Urinary bladder (tissue), 4 donors: ENCODE results near the gene ASCL2. TPM values are rescaled to one million over a fixed set of nuclear protein-coding genes. Genes with fewer than 3 reads are reported as not detected.
"Not testable (repeated sequence)": the region's sequence is repeated elsewhere in the genome, so short reads cannot be mapped to it uniquely, and the experiment has no call there.

Experiments
- DNase-seq: peaks from one replicate; pipeline ENCODE4 v3.0.0-alpha.2; 2015; ENCODE audit errors: extremely low spot score
- H3K27ac ChIP-seq: one replicate; pipeline ENCODE4 v1.5.1; 2013; ENCODE audit warnings: low read depth, mild to moderate bottlenecking, moderate library complexity
- H3K36me3 ChIP-seq: one replicate; pipeline ENCODE4 v1.6.1; 2013; ENCODE audit warnings: mild to moderate bottlenecking, moderate library complexity; ENCODE audit not compliant: insufficient read depth
- H3K4me1 ChIP-seq: one replicate; pipeline ENCODE4 v1.6.1; 2013; ENCODE audit warnings: mild to moderate bottlenecking, moderate library complexity; ENCODE audit not compliant: insufficient read depth
- H3K4me3 ChIP-seq: one replicate; pipeline ENCODE4 v1.5.1; 2013; ENCODE audit warnings: low read depth, low read length
- WGBS: extraction: QIAGEN DNeasy Blood & Tissue Kit; methylation state at CpG from one replicate; pipeline ENCODE4 v1.1.7; 2013; 5-methylcytosine and 5-hydroxymethylcytosine counted together
- polyA plus RNA-seq: library from polyadenylated mRNA; stranded (reverse); fragments of 200-250 nt; gene quantifications from one replicate; pipeline ENCODE4 v1.2.3, GENCODE V29; 2013
- total RNA-seq: library from RNA; depleted of rRNA; stranded (reverse); fragments of >200 nt; gene quantifications from one replicate; pipeline ENCODE4 v1.2.3, GENCODE V29; 2014
- donor health status: healthy with polysubstance abuse.
- donor health status: healthy.

The ASCL2 gene
- total and polyA plus RNA-seq, 2 donors = 0.42 to 0.85 TPM

GRCh38 chr11:2296913-2297622, 26.7 kb upstream of the ASCL2 start:
- no peak for DNase-seq
- 95% methylated on average over 13 of the region's 13 CpGs for WGBS

GRCh38 chr11:2295971-2296912, 25.9 kb upstream of the ASCL2 start:
- Histone ChIP-seq H3K36me3 (no peaks in the 10 kb centered on the region), H3K27ac (no peak overlapping the region), H3K4me1 (no peaks in the 10 kb centered on the region), H3K4me3 (no peak overlapping the region)
- no peak for DNase-seq
- WGBS = 89% methylated on average over 17 of the region's 17 CpGs

More at GRCh38 chr11:2296913-2297622, 26.7 kb upstream of the ASCL2 start:
- no peak overlapping the region for H3K4me3 ChIP-seq
- no peak overlapping the region for H3K27ac ChIP-seq
- H3K4me1 ChIP-seq = no peaks in the 10 kb centered on the region
- no peaks in the 10 kb centered on the region for H3K36me3 ChIP-seq

- 79% methylated on average over 8 of the region's 8 CpGs for whole genome bisulfite sequencing
Observed at GRCh38 chr11:2294926-2295290, 24.5 kb upstream of the ASCL2 start.

GRCh38 chr11:2293984-2294925, 23.9 kb upstream of the ASCL2 start:
- DNase-seq = no peak
- Histone ChIP-seq H3K36me3 (no peaks in the 10 kb centered on the region), H3K4me1 (no peaks in the 10 kb centered on the region), H3K4me3 (no peak overlapping the region), H3K27ac (no peak overlapping the region)
- WGBS = 81% methylated on average over 27 of the region's 27 CpGs

More at GRCh38 chr11:2294926-2295290, 24.5 kb upstream of the ASCL2 start:
- Histone ChIP-seq H3K4me1 (no peaks in the 10 kb centered on the region), H3K27ac (no peak overlapping the region), H3K36me3 (no peaks in the 10 kb centered on the region), H3K4me3 (no peak overlapping the region)
- DNase-seq = no peak

- Histone ChIP-seq H3K36me3 (no peaks in the 10 kb centered on the region), H3K4me3 (no peak overlapping the region), H3K27ac (no peak overlapping the region), H3K4me1 (no peaks in the 10 kb centered on the region)
- WGBS = 85% methylated on average over 20 of the region's 20 CpGs
- DNase-seq = no peak
Observed at GRCh38 chr11:2293531-2293971, 23.2 kb upstream of the ASCL2 start.

GRCh38 chr11:2290351-2290841, 20.0 kb upstream of the ASCL2 start:
- no peak for DNase-seq
- H3K4me1 ChIP-seq = no peaks in the 10 kb centered on the region
- WGBS = 50% methylated on average over 10 of the region's 10 CpGs
- H3K4me3 ChIP-seq = no peak overlapping the region
- no peak overlapping the region for H3K27ac ChIP-seq
- H3K36me3 ChIP-seq = no peaks in the 10 kb centered on the region

- DNase-seq = no peak
- Histone ChIP-seq H3K4me1 (no peaks in the 10 kb centered on the region), H3K27ac (no peak overlapping the region), H3K36me3 (no peaks in the 10 kb centered on the region), H3K4me3 (no peak overlapping the region)
- 73% methylated on average over 10 of the region's 10 CpGs for WGBS
Observed at GRCh38 chr11:2289859-2290258, 19.5 kb upstream of the ASCL2 start.

GRCh38 chr11:2289350-2289749, 19.0 kb upstream of the ASCL2 start:
- DNase-seq = no peak
- H3K27ac ChIP-seq = no peak overlapping the region
- WGBS = 85% methylated on average over 6 of the region's 6 CpGs

GRCh38 chr11:2287091-2287490, 16.7 kb upstream of the ASCL2 start:
- 24% methylated on average over 16 of the region's 16 CpGs for WGBS
- Histone ChIP-seq H3K4me3 (no peak overlapping the region), H3K4me1 (no peaks in the 10 kb centered on the region), H3K27ac (no peak overlapping the region), H3K36me3 (no peaks in the 10 kb centered on the region)
- DNase-seq = no peak

More at GRCh38 chr11:2289350-2289749, 19.0 kb upstream of the ASCL2 start:
- no peaks in the 10 kb centered on the region for H3K4me1 ChIP-seq
- no peak overlapping the region for H3K4me3 ChIP-seq
- H3K36me3 ChIP-seq = no peaks in the 10 kb centered on the region

GRCh38 chr11:2286350-2286749, 16.0 kb upstream of the ASCL2 start:
- not testable (repeated sequence) for H3K4me1 ChIP-seq, DNase-seq, H3K27ac ChIP-seq, H3K36me3 ChIP-seq, H3K4me3 ChIP-seq
- 90% methylated on average over 11 of the region's 13 CpGs for WGBS

GRCh38 chr11:2280208-2280607, 9.8 kb upstream of the ASCL2 start:
- Histone ChIP-seq H3K36me3 (no peaks in the 10 kb centered on the region), H3K27ac (no peak overlapping the region), H3K4me3 (no peak overlapping the region), H3K4me1 (no peaks in the 10 kb centered on the region)
- 74% methylated on average over 2 of the region's 2 CpGs for WGBS
- DNase-seq = no peak

- no peak for DNase-seq
- WGBS = 82% methylated on average over 6 of the region's 6 CpGs
- H3K36me3 ChIP-seq = no peaks in the 10 kb centered on the region
- no peaks in the 10 kb centered on the region for H3K4me1 ChIP-seq
- H3K4me3 ChIP-seq = no peak overlapping the region
- no peak overlapping the region for H3K27ac ChIP-seq
Observed at GRCh38 chr11:2277933-2278523, 7.6 kb upstream of the ASCL2 start.

- no peak overlapping the region for H3K27ac ChIP-seq
- H3K4me1 ChIP-seq = no peaks in the 10 kb centered on the region
- 49% methylated on average over 6 of the region's 6 CpGs for WGBS
- H3K36me3 ChIP-seq = no peaks in the 10 kb centered on the region
- no peak overlapping the region for H3K4me3 ChIP-seq
- DNase-seq = no peak
Observed at GRCh38 chr11:2277008-2277346, 6.6 kb upstream of the ASCL2 start.
